Measurements from ENCODE around the gene TMEM82. TPM values are rescaled to one million over a fixed set of nuclear protein-coding genes. Genes with fewer than 3 reads are reported as not detected.

TMEM82 gene
- total RNA-seq, 1 donor from 2014 or later: not detected

- intact Hi-C loops (cut with micrococcal nuclease): no loop called here
- Mint-ChIP-seq H3K4me1 (ENCODE audit: low read depth) (no peaks in the 10 kb centered on the region), H3K9me3 (no peaks in the 10 kb centered on the region), H3K27ac (no peak overlapping the region), H3K36me3 (ENCODE audit: low read depth) (peaks cover 15% of the 10 kb centered on the region), H3K27me3 (ENCODE audit: low read depth) (no peaks in the 10 kb centered on the region), H3K4me3 (ENCODE audit: low read depth) (no peak overlapping the region)
- DNase-seq (ENCODE audit: low spot score): no peak
Measured at GRCh38 chr1:15733726-15734226, 8.5 kb upstream of the TMEM82 start.

- intact Hi-C loops (cut with micrococcal nuclease): no loop called here
- Mint-ChIP-seq H3K27ac (no peak overlapping the region), H3K4me1 (ENCODE audit: low read depth) (no peaks in the 10 kb centered on the region), H3K27me3 (ENCODE audit: low read depth) (no peaks in the 10 kb centered on the region), H3K36me3 (ENCODE audit: low read depth) (peaks cover 15% of the 10 kb centered on the region), H3K4me3 (ENCODE audit: low read depth) (no peak overlapping the region), H3K9me3 (no peaks in the 10 kb centered on the region)
- no peak for DNase-seq (ENCODE audit: low spot score)
Measured at GRCh38 chr1:15734296-15734695, 8.0 kb upstream of the TMEM82 start.

GRCh38 chr1:15734901-15735300 lies 7.4 kb upstream of the TMEM82 start:
- Mint-ChIP-seq H3K27ac (no peak overlapping the region), H3K4me1 (ENCODE audit: low read depth) (no peaks in the 10 kb centered on the region), H3K4me3 (ENCODE audit: low read depth) (no peak overlapping the region), H3K36me3 (ENCODE audit: low read depth) (peaks cover 13% of the 10 kb centered on the region), H3K9me3 (no peaks in the 10 kb centered on the region), H3K27me3 (ENCODE audit: low read depth) (no peaks in the 10 kb centered on the region)
- intact Hi-C loops (cut with micrococcal nuclease): no loop called here
- DNase-seq (ENCODE audit: low spot score): no peak

- Mint-ChIP-seq H3K27me3 (ENCODE audit: low read depth) (no peaks in the 10 kb centered on the region), H3K36me3 (ENCODE audit: low read depth) (peaks cover 13% of the 10 kb centered on the region), H3K4me3 (ENCODE audit: low read depth) (no peak overlapping the region), H3K4me1 (ENCODE audit: low read depth) (no peaks in the 10 kb centered on the region), H3K27ac (no peak overlapping the region), H3K9me3 (no peaks in the 10 kb centered on the region)
- intact Hi-C loops (cut with micrococcal nuclease): no loop called here
- no peak for DNase-seq (ENCODE audit: low spot score)
Measured at GRCh38 chr1:15735304-15736037, 6.8 kb upstream of the TMEM82 start.

GRCh38 chr1:15736038-15736891 lies 6.0 kb upstream of the TMEM82 start, which contains the start of gene SLC25A34:
SLC25A34 (plus strand) TSS chr1:15736258; CDS start chr1:15736486, 228 bp downstream.
- Mint-ChIP-seq H3K36me3 (ENCODE audit: low read depth) (peaks cover 13% of the 10 kb centered on the region), H3K4me3 (ENCODE audit: low read depth) (no peak within 1 kb of the TSS), H3K9me3 (no peaks in the 10 kb centered on the region), H3K4me1 (ENCODE audit: low read depth) (peaks cover under 1% of the 10 kb centered on the region), H3K27ac (no peak within 1 kb of the TSS), H3K27me3 (ENCODE audit: low read depth) (no peaks in the 10 kb centered on the region)
- no peak for DNase-seq (ENCODE audit: low spot score)
- intact Hi-C loops (cut with micrococcal nuclease): no loop called here

- Mint-ChIP-seq H3K4me1 (ENCODE audit: low read depth) (peaks cover 4% of the 10 kb centered on the region), H3K9me3 (no peaks in the 10 kb centered on the region), H3K27me3 (ENCODE audit: low read depth) (no peaks in the 10 kb centered on the region), H3K27ac (no peak overlapping the region), H3K4me3 (ENCODE audit: low read depth) (no peak overlapping the region), H3K36me3 (ENCODE audit: low read depth) (peaks cover 13% of the 10 kb centered on the region)
- DNase-seq (ENCODE audit: low spot score): no peak
- intact Hi-C loops (cut with micrococcal nuclease): no loop called here
Measured at GRCh38 chr1:15736892-15737261, 5.4 kb upstream of the TMEM82 start.

GRCh38 chr1:15737324-15738319 lies 4.7 kb upstream of the TMEM82 start:
- intact Hi-C loops (cut with micrococcal nuclease): no loop called here
- DNase-seq (ENCODE audit: low spot score): no peak
- Mint-ChIP-seq H3K27ac (no peak overlapping the region), H3K9me3 (no peaks in the 10 kb centered on the region), H3K27me3 (ENCODE audit: low read depth) (no peaks in the 10 kb centered on the region), H3K4me3 (ENCODE audit: low read depth) (no peak overlapping the region), H3K4me1 (ENCODE audit: low read depth) (peaks cover 4% of the 10 kb centered on the region), H3K36me3 (ENCODE audit: low read depth) (peaks cover 10% of the 10 kb centered on the region)

- Mint-ChIP-seq H3K27me3 (ENCODE audit: low read depth) (no peaks in the 10 kb centered on the region), H3K4me3 (ENCODE audit: low read depth) (no peak overlapping the region), H3K4me1 (ENCODE audit: low read depth) (peaks cover 4% of the 10 kb centered on the region), H3K36me3 (ENCODE audit: low read depth) (peaks cover 3% of the 10 kb centered on the region), H3K27ac (no peak overlapping the region), H3K9me3 (no peaks in the 10 kb centered on the region)
- intact Hi-C loops (cut with micrococcal nuclease): no loop called here
- no peak for DNase-seq (ENCODE audit: low spot score)
Measured at GRCh38 chr1:15738416-15739113, 3.7 kb upstream of the TMEM82 start.

- Mint-ChIP-seq H3K27ac (no peak overlapping the region), H3K9me3 (no peaks in the 10 kb centered on the region), H3K36me3 (ENCODE audit: low read depth) (no peaks in the 10 kb centered on the region), H3K27me3 (ENCODE audit: low read depth) (no peaks in the 10 kb centered on the region), H3K4me1 (ENCODE audit: low read depth) (peaks cover 4% of the 10 kb centered on the region), H3K4me3 (ENCODE audit: low read depth) (no peak overlapping the region)
- intact Hi-C loops (cut with micrococcal nuclease): no loop called here
- no peak for DNase-seq (ENCODE audit: low spot score)
Measured at GRCh38 chr1:15739259-15739658, 3.0 kb upstream of the TMEM82 start.

GRCh38 chr1:15739745-15740144 lies 2.6 kb upstream of the TMEM82 start:
- Mint-ChIP-seq H3K27ac (no peak overlapping the region), H3K9me3 (no peaks in the 10 kb centered on the region), H3K27me3 (ENCODE audit: low read depth) (no peaks in the 10 kb centered on the region), H3K4me3 (ENCODE audit: low read depth) (no peak overlapping the region), H3K4me1 (ENCODE audit: low read depth) (peaks cover 4% of the 10 kb centered on the region), H3K36me3 (ENCODE audit: low read depth) (no peaks in the 10 kb centered on the region)
- no peak for DNase-seq (ENCODE audit: low spot score)
- intact Hi-C loops (cut with micrococcal nuclease): loop anchor here (2.0 kb wide), 1 partner anchor 137 kb away; no protein-coding TSS in a partner anchor

GRCh38 chr1:15740924-15741850 lies 1.1 kb upstream of the TMEM82 start:
- peak; percentile 58 for DNase-seq (ENCODE audit: low spot score)
- H3K4me3 Mint-ChIP-seq (ENCODE audit: low read depth): no peak overlapping the region
- H3K4me1 Mint-ChIP-seq (ENCODE audit: low read depth): peaks cover 4% of the 10 kb centered on the region
- H3K9me3 Mint-ChIP-seq: no peaks in the 10 kb centered on the region
- H3K36me3 Mint-ChIP-seq (ENCODE audit: low read depth): no peaks in the 10 kb centered on the region
- H3K27ac Mint-ChIP-seq: no peak overlapping the region
- intact Hi-C loops (cut with micrococcal nuclease): loop anchor here (1.0 to 2.0 kb wide), 2 partner anchors 138 to 146 kb away; no protein-coding TSS in a partner anchor
- no peaks in the 10 kb centered on the region for H3K27me3 Mint-ChIP-seq (ENCODE audit: low read depth)

All from activated T-helper 2 cell treated with anti-CD3 and anti-CD28 coated beads, Interferon-gamma antibody, Interleukin-2, Interleukin-4, amounts not matched to agents 10 μg/mL and 5 μg/mL and 100 μg/mL, durations not matched to agents 14 hours and 24 hours and 36 hours (primary cell).